Measurements from ENCODE around the gene PTGES2.

PTGES2 gene

DNA sequence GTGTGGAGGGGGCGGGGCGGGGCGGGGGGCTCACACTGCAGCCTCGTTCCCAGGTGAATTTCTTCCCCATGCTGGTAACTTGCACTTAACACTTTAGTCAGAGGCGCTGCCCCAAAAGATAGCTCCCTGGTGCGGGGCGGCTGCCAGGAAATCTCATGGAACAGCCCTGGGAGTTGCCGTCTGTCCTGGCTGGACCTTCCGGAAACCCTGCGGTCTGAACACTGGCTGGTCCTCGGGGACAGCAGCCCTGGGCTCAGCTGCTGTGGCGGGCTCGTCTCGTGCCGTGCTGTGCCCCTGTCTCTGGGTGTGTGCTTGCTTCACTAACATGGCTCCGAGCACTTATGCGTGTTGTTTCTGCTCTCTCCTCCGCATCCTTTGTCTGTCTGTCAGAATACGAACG lies 25.8 kb downstream of the PTGES2 start:
- TF ChIP-seq ZNF274 (IDR thresholded peaks at IDR 0.05; ENCODE audit: low read depth, low read length) = no peak
- H3K4me3 ChIP-seq (ENCODE audit: low read length) = no peak overlapping the region

GRCh38 chr9:128101231-128101661 lies 26.3 kb downstream of the PTGES2 start:
- no peak for TF ChIP-seq ZNF274 (IDR thresholded peaks at IDR 0.05; ENCODE audit: low read depth, low read length)
- no peak overlapping the region for H3K4me3 ChIP-seq (ENCODE audit: low read length)

DNA sequence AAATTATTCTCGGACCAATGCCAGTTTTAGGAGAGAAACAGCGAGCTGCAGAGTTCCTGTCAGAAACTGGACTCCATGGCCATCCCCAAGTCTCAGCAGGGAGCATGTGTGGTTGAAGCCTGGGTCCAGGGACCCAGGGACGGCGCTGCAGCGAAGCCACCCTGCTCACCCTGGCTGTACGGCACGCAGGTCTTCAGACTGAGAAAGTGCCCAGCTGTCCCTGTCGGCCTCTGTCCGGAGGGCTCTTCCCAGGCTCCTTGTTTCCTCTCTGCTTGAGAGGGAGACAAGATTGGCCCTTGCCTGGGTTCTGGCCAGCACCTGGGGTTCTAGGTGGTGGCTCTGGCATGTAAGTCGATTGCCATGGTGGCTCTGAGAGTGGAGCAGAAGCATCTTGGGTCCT lies 26.9 kb downstream of the PTGES2 start:
- TF ChIP-seq ZNF274 (IDR thresholded peaks at IDR 0.05; ENCODE audit: low read depth, low read length) = no peak

DNA sequence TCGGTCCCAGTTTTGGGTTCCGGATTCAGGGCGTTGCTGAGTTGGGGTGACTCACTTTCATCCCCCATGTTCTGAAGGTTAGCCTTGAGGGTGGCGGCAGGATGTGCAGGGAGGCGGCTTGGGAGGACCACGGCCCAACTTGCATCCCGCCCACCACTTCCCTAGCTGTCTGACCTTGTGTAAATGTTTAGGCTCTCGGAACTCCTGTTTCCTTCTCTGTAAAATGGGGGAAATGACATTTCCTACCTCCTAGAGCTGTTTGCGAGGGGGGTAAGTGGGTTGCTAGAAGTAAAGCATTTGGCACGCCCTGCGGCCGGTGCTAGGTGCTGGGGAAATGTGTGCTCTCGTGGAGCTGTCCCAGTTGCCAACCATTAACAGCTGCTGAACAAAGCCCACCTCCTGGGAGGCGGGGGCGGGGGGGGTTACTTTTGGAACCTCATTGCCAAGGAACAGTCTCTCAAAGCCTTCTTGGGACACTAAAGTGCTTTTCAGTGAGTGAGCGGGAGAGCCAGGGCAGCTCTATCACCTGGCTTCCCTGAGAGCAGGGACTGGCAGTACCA lies 27.5 kb downstream of the PTGES2 start:
- H3K4me3 ChIP-seq (ENCODE audit: low read length) = no peak overlapping the region
- no peak for TF ChIP-seq ZNF274 (IDR thresholded peaks at IDR 0.05; ENCODE audit: low read depth, low read length)

More for the DNA sequence above, 26.9 kb downstream of the PTGES2 start:
- H3K4me3 ChIP-seq (ENCODE audit: low read length) = no peak overlapping the region

DNA sequence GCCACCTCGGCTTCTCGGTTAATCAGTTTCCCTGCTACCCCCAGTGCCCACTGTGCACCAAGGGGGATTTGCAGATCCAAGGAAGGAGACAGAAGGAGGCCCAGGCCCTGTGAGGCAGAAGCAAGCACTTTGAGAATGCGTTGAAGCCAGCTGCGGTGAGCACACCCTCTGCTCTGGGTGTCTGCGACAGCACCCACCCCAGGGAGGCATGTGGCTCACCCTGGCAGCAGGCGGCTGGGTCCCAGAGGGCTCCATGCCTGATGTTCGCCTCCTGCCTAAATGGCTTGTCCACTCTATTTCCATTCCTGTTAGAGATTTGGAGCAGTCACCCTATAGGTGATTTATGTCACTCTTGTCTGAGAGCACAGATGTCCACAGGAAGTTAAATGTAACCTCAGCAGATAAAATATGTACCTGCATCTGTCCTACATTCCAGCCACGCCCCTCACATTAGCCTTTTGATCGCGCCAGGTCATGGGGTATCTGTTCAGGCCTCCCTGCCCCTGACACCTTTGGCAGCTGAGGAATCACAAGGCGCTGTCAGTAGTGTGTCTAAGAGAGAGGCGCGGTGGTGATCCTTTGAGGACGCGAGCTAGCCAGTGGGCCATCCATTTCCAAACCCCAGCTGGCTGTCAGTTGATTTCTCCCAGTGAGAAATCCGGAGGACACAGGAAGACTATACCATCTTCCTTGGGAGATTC lies 28.1 kb downstream of the PTGES2 start:
- TF ChIP-seq ZNF274 (IDR thresholded peaks at IDR 0.05; ENCODE audit: low read depth, low read length) = no peak
- H3K4me3 ChIP-seq (ENCODE audit: low read length) = no peak overlapping the region

DNA sequence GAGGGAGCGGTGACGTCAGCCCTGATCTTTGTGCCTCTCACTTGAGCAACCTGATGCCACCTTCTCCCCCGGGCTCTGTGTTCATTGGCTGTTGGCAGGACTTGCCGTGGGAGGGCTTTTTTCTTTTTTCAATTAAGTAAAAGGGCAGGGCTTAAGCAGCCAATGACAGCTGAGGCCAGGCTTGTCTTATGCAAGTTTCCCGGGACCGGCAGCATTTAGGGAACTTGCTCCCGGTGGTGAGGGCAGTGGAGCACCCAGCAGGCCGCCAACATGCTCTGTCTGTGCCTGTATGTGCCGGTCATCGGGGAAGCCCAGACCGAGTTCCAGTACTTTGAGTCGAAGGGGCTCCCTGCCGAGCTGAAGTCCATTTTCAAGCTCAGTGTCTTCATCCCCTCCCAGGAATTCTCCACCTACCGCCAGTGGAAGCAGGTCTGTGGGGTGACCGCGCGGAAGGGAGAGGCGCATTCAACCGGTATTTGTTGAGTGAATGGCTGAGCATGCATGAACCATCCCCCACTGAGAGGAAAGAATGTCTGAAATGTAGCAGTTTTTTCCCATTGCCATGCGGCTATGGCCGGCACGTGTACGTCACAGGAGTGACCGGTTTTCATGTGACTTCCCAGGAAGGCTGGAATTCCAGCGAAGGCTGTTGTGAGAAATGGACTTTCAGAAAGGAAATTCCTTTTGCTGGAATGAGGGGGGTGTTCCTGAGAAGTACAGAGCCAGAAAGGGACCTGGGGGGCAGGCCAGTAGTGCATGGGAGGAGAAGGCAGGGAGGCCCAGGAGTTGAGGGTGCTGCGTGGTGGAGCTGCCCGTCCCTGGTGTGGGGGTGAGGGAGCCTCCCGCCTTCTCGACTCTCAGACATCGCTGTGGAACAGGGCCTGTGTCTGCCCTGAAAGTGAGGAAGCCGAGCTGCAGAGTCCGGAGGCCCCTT lies 29.0 kb downstream of the PTGES2 start:
- no peak for TF ChIP-seq ZNF274 (IDR thresholded peaks at IDR 0.05; ENCODE audit: low read depth, low read length)
- no peak overlapping the region for H3K4me3 ChIP-seq (ENCODE audit: low read length)

DNA sequence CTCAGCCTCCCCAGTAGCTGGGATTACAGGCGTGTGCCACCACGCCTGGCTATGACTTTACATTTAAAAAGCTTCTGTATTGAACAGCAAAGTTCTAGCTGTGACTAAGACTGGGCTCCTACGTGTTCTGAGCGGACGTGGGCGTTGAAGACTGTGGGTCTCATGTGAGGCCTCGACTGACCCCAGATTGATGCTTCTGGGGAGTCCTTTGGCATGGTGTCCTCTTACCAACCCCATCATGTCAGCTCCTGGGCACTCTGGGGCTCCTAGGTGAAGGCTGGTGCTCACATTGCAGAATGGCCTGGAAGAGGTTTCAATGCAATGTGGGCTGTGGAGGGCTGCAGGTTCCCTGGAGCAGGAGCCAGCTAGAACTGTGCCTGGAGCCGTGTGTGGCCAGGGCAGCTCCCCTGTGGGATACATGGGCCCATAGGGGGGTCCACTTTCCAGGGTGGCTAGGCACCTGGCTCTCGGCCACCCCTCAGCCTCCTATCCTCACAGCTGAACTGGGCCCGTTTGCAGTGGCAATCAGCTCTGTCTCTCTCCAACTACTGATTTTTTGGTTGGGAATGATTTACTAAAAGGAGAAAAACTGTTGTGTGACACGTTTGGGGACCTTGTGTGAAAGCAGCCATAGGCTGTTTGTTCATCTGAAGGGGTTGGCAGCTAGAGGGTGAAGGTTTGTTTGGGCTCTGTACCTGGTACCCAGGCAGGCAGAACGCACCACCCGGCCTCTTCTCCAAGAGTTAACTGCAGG lies 29.8 kb downstream of the PTGES2 start:
- no peak overlapping the region for H3K4me3 ChIP-seq (ENCODE audit: low read length)
- TF ChIP-seq ZNF274 (IDR thresholded peaks at IDR 0.05; ENCODE audit: low read depth, low read length) = no peak

DNA sequence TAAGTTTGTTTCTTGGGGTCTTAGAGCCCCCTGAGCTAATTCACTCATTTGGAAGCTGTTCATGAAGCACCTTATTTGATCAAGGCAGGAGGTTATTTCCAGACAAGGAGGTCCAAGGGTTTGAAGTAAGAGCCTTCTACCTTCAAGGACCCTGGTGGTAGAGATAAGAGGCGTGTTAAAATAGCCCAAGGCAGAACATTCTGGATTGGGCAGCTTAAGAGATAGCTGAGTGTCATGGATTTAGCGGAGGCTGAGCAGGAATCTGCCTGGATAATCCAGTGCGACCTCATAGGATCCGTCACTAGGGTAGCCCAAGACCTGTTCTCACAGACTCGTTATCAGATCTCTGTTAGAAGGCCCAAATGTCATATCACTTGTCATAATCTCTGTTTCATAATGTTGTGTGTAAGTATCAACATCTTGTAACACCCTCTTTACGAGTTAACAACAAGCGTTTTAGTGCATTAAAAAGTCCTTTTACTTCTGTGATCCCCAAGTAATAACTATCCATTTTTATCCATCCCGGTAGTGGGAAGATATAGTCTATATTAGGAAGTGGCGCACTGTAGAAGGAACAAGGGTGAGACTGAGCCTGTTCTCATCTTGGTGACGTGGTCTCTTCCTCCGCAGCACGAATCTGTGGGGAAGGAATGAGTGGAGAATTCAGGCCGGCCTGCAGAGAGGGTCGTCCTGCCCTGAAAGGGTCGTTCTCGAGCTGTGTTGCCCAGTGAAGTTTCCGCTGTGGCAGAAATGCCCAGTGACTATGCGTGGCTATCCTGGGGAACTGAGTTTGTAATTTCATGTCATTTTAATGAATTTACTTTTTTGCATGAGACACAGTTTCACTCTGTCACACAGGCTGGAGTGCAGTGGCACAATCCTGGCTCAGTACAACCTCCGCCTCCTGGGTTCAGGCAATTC lies 30.7 kb downstream of the PTGES2 start:
- H3K4me3 ChIP-seq (ENCODE audit: low read length) = no peak overlapping the region
- TF ChIP-seq ZNF274 (IDR thresholded peaks at IDR 0.05; ENCODE audit: low read depth, low read length) = no peak

- no peak overlapping the region for H3K4me3 ChIP-seq (ENCODE audit: low read length)
- TF ChIP-seq ZNF274 (IDR thresholded peaks at IDR 0.05; ENCODE audit: low read depth, low read length) = no peak
Observed at GRCh38 chr9:128094950-128095544, 32.5 kb downstream of the PTGES2 start.

DNA sequence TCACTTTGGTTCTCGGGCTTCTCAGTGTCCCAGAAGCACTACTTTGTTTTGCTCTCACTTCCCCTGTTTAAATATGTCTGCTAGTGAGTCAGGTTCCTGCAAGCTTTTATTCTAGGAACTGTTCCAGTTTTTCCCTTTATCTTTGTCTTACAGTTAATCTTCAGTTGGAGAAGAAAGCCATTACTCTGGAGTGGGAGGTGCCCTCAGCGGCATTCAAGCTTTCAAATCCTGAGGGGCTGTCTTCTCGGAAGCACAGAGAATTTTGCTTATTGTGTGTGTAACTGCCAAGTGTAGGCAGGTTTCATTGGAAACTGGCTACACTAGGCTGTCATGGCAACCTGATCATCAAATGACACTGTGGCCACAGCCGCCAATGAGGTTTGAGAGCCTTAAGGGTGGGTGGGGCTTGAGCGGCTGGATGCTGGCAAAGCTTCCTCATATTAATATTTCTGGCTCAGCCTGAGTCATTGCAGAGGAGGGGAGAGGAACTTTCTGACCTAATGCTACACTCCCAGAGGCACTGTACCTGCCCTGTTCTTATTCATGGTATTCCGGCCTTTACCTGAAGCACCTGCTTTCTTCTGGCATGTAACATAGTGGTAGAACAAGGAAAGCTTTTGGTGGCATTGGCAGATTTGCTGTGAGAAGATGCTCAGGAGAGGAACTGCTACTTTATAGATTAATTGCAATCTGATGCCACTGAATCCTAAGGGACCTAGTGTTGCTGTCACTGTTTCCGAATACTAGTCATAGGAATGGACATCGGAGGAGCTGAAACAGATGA lies 33.2 kb downstream of the PTGES2 start:
- H3K4me3 ChIP-seq (ENCODE audit: low read length) = no peak overlapping the region
- no peak for TF ChIP-seq ZNF274 (IDR thresholded peaks at IDR 0.05; ENCODE audit: low read depth, low read length)

DNA sequence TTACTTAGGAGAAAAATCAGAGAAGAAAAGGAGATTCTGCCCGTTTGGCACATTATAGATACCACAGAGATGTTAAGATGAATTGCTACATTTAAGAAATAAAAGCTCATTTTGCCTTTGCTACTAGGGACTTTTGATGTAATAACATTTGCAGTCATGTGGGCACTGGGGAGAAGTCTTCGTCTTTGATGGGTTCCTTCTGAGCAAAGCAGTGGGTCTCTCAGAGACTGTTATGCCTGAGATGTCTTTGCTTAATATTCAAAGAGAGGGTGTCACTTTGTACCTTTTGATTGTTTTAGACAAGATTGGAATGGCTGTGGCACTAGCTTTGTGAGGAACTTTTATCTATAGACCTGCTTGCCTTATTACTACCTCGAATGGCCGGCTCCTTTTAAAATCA lies 34.5 kb downstream of the PTGES2 start:
- H3K4me3 ChIP-seq (ENCODE audit: low read length) = no peak overlapping the region
- no peak for TF ChIP-seq ZNF274 (IDR thresholded peaks at IDR 0.05; ENCODE audit: low read depth, low read length)

Data from GM08714 (cell line).